GM19240 (cell line): ENCODE results near the gene ARL5A.

Experiments used
- DNase-seq: peaks from one replicate; pipeline ENCODE4 v3.0.0; 2011; ENCODE audit warnings: low spot score; ENCODE audit not compliant: insufficient read length

The ARL5A gene

DNA sequence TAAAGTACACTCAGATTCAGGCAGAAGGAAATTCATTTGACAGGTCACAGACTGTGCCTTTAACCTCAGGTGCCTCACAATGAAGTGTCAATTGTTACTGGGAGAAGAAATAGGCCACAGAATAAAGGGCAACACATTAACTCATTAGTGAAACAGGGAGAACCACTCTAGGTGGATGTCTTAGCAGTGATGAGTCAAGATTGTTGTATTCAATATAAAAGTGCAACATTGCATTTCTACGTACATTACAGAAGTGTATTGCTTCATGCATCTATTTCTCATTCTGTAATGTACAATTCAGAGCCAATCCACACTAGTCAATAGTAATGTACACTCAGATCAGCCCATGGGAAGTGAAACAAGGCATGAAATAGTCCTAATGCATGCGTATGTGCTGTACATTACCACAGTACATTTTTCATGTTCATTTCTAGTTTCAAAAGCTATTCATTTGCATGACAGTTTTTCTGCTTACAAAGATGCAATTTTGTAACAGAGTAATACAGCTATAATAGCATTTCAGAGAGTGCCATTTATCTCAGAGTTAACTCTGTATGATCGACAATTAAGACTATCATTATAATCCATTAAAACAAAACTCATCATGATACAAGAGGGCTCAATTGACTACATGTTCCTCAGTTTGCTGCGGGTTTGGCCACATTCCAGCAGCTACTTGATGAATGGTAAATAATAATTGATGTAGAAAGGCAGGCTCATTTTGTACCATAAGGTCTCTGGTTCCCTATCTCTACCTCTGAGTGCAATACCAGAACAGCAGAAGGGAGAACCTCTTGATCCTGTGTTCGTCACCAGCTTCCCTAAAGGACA lies 12.2 kb upstream of the ARL5A start:
- no peak for DNase-seq

- DNase-seq: no peak
These were observed 9.7 kb upstream of the ARL5A start for GRCh38 chr2:151837926-151838325.

DNA sequence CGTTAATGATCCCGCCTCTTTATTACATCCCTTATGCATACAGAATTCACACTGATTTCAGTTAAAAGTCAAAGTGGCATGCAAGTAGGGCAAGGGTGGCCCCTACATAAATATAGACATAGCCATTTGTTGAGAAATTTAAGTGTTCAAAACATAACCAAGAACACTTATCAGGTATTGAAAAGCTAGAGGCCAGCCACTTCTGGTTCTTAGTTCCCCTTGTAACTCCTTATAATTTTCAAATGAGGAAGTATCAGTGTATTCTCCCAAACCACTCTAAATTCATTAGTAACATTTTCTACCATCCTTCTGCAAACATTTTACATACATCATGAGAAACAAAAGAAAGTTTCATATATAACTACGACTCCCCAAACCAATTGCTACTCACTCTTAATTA lies 5.8 kb upstream of the ARL5A start:
- DNase-seq: no peak

DNA sequence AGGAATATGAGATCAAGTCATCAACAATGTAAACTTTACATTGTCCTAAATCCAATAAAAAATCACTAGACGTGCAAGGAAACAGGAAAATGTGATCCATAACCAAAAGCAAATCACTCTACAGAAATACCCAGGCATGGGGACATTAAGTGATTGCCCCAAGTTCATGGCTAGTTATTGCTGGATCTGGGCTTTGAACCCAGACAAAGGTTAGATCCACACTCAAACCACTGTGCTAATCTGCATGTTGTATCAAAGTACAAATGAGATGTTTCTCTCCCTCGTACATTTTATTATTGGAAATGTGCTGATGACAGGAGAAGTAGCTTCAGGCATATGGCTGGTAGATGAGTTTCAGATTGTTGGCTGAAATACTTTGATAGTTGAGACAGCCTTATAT lies 2.7 kb upstream of the ARL5A start:
- no peak for DNase-seq

DNA sequence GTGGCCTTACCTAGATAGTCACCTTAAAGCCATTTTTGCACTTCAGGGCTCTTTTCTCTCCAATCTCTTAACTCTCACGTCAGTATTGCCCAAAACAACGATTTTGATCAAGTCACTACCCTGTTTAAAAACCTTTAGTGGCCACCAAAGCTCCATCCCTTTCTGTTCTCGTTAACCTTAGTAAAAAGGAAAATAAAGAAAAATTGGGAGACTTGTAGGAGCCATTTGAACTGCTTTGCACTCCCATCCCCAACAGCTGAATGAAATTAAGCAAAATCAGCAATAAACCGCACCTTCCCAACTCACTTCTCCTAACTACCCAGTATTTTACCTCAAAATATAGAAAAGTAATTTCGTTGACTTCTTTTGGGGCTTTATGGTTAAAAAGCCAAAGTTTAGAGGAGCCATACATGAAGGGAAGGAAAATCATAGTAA lies 686 bp upstream of the ARL5A start:
- no peak for DNase-seq

DNA sequence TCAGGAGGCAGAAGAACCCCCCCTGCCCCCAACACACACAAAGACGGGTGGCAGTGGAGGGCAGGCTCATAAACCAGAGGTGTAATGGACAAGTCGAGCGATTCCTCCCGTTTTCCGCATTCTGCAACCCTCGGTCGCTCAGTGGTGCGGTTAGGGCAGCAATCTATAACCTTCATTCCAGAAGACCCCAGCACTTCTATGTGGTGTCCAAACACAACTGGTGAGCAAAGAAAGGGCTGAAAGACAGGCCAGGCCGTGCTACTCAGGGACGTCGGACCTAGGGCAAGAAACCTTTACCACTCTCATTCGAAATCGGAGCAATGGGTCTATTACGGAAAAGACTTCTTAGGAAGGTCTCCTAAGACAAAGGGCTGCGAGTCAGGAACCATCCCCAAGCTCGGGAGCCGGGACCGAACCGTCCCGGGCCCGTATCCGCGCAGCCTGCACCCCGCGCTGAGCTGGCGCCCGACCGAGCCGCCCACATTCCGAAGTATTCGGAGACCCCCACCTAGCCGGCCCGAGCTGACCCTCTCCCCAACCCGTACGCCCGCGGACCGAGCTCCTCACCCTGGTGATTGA lies 568 bp downstream of the ARL5A start:
- DNase-seq: no peak

DNA sequence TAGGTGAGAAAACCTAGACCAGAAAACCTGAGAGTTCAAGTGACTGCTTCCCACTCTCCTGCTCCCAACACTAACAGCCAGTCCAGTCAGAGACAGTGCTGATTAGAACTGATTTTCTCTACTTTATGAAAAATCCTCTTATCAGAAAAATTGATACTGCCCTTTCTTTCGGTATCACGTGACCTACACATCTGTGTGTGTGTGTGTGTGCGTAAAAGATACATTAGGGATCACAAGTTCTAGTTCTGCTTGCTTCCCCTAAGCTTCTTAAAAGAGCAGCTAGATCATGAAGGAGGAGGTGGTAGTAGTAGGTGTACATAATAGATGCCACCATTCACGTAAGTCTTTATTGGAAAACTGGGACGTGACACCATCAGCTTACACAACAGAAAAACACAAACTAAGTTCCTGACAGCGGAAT lies 1.5 kb downstream of the ARL5A start:
- no peak for DNase-seq

- DNase-seq: no peak
These were observed 3.3 kb downstream of the ARL5A start for GRCh38 chr2:151824886-151825285.

- DNase-seq: no peak
These were observed 4.6 kb downstream of the ARL5A start for GRCh38 chr2:151823651-151824050.

- no peak for DNase-seq
These were observed 8.3 kb downstream of the ARL5A start for GRCh38 chr2:151819920-151820319.

GRCh38 chr2:151817929-151818328 lies 10.3 kb downstream of the ARL5A start:
- DNase-seq: no peak

DNA sequence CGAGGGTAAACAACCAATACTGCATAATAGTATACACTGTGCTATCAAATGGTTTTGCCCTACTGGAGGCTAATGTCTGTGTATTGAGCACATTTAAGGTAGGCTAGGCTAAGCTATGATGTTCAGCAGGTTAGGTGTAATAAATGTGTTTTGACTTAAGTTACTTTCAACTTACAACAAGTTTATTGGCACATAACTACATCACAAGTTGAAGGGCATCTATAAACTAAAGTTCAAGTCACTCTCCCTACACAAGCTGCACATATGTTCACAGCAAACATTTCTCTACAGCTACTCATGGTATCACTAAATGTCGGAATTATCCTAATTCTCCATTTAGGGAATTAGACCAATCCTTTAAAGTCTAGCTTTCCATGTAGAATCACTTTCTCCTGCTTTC lies 11.4 kb downstream of the ARL5A start:
- no peak for DNase-seq

DNA sequence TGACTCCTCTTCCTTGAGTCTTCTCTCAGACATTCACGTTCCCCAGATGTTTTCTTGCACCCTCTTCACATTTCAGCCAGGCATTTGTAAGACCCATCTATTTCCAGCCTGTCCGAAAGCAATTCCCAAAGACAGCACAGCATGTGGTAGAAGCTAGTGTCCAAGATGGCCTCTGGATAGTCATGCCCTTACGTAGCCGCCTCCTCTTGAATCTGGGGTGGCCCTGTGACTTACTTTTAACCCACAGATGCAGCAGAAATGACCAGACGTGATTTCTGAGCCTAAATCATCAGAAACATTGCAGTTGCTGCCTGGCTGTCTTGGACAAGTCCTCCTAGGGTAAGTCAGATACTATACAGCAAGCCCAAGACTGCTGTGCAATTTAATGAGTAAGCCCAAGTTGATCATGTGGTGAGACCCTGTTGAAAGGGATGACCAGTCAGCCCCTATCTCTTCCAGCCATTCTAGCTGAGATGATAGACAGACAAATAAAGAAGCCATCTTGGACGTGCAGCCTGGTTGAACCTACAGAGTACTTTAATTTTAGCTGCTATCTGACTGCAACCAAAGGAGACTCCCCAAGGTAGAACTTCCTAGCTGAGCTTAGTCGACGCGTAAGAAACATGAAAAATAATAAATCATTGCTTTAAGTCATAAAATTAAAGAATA lies 12.3 kb downstream of the ARL5A start:
- DNase-seq: no peak

GRCh38 chr2:151810489-151810888 lies 17.7 kb downstream of the ARL5A start:
- no peak for DNase-seq

DNA sequence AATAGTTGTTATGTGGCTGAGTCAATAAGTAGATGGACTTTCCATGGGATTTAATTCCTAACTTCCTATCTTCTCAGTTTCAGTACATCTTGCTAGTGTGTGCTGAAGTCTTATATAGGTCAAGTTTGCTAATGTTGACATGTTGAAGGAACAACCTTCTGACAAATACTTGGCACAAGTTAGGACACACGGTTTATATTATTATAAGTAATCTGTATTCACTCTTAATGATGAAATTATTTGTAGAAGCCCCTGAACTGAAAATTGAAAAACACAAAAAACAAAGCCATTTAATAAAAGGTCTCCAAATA lies 19.2 kb downstream of the ARL5A start:
- no peak for DNase-seq

DNA sequence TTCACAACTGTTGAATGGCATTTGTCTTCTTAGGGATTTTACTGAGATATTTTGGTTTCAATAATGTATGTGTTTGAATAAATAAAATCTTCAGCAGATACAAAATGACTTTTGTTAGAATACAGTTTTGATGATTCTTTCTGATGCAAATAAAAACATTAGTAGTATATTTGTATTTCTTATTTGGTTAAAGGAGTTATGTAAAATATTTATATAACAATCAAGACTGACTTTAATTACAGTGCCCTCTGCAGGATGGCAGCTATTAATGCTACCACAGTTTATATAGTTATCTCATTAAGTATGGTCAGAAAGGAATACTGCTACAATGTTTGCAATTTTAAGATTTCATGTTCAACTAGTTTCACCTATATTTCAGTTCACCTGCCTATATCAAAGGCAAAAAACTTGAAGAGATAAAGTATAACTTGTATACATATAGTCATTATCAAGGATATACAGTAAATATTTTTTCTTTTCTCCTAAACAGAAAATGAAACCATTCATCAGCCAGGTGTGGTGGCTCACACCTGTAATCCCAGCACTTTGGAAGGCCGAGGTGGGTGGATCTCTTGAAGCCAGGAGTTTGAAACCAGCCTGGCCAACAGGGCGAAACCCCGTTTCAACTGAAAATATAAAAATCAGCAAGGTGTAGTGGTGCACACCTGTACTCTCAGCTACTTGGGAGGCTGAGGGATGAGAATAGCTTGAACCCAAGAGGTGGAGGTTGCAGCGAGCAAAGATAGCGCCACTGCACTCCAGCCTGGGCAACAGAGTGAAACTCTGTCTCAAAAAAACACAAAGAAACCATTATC lies 19.8 kb downstream of the ARL5A start:
- DNase-seq: no peak

- no peak for DNase-seq
These were observed 22.3 kb downstream of the ARL5A start for GRCh38 chr2:151805961-151806360.

GRCh38 chr2:151805343-151805742 lies 22.9 kb downstream of the ARL5A start:
- DNase-seq: no peak

DNA sequence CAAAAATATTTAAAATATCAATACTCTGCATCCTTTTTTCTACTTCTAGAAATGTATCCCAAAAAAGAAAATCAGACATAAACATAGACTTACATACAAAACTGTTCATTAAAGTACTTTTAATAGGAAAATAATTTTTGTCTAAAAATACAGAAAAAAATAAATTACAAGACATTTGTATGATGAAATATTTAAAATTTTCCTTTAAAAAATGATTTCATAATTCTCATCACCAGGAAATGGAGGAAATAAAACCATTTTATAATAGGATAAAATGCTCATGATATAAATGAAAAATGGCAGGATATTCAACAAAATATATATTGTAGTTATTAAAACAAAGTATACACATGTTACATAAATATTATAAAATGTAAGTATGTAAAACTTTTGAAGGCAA lies 24.4 kb downstream of the ARL5A start:
- no peak for DNase-seq

- DNase-seq: no peak
These were observed 25.9 kb downstream of the ARL5A start for GRCh38 chr2:151802315-151802714.

GRCh38 chr2:151799886-151800292 lies 28.3 kb downstream of the ARL5A start:
- no peak for DNase-seq

- no peak for DNase-seq
These were observed 31.4 kb downstream of the ARL5A start for GRCh38 chr2:151796774-151797173.
